ENCODE measurements around the gene AQP6.

Gene AQP6

DNA sequence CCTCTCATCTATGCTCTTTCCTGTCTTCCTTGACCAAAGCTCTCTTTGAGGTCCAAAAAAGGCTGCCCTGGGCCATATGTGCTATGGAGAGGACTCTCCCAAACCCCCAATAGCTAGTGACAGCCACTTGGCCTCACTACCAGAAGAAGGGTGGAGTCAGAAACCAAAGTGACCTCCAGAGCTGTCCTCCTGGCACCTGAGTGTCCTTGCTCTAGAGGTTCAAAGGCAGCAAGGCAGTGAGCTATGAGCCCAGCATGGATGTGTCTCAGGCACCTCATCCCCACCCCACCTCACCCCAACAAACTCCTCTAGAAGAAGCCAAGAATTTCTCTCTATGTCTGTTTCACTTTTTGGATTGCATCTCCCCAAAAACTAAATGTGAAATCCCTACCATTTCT, 15.2 kb upstream of the AQP6 start:
- DNase-seq, result no peak

DNA sequence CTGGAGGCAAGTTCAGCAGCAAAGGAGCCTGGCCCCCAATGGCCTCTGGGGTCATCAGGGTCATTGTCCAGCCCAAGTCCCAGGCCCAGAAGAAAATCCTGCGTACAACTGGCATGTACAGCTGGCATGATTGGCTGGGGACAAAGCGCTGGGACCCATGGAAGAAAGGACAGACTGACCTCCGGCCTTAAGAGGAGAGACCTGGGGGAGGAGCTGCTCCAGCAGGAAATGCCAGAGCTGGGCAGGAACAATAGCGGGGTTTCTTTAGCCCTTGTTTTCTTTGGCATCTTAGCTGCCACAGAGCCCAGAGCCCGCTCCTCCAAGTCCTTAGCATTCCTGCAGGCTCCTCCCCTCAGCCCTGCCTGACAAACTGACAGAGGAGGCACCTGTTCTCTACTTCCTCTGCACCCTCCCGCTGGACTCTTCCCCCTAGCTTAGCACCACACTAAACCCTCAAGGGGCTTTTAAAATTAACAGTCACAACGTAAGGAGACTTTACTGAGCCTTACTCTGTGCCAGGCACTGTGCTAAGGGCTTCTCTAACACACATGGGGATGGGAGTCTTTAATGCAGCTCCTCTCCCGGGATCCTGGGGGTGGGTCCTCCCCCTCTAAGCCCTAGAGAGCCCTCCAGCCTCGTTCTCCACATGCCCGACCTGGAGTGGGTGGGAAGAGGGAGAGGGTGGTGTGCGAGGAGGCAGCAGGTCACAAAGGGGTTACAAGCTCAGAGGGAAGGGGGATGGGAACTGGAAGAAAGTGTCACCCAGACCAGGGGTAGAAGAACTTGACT, 12.9 kb upstream of the AQP6 start:
- DNase-seq, result no peak

DNA sequence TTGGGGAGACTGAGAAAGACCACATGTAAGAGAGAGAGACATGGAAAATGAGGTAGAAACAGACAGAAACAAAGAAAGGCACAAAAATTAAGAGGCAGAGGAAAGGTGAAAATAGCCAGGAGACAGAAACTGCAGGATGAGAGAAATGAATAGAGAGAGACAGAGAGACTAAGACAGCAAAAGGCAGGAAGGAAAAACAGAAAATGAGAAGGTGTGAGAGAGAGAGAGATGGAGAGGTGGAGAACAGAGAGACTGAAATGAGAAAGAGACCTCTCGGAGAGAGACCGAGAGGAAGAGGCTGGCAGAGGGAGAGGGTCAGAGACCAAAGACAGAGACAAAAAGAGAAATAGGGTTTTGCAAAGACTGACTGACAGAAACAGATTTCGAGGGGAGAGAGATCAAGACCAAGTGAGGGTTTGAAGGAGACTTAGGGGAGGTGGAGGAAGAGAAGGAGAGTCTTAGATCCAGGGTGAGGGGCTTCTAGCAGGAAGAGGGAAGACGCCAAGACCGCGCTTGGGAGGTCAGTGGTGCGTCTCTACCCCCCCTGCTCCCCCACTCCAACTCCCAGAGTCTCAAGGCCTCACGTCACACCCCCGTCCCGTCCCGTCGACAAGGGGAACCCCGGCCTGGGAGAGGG, 12.2 kb upstream of the AQP6 start:
- DNase-seq, result no peak

DNA sequence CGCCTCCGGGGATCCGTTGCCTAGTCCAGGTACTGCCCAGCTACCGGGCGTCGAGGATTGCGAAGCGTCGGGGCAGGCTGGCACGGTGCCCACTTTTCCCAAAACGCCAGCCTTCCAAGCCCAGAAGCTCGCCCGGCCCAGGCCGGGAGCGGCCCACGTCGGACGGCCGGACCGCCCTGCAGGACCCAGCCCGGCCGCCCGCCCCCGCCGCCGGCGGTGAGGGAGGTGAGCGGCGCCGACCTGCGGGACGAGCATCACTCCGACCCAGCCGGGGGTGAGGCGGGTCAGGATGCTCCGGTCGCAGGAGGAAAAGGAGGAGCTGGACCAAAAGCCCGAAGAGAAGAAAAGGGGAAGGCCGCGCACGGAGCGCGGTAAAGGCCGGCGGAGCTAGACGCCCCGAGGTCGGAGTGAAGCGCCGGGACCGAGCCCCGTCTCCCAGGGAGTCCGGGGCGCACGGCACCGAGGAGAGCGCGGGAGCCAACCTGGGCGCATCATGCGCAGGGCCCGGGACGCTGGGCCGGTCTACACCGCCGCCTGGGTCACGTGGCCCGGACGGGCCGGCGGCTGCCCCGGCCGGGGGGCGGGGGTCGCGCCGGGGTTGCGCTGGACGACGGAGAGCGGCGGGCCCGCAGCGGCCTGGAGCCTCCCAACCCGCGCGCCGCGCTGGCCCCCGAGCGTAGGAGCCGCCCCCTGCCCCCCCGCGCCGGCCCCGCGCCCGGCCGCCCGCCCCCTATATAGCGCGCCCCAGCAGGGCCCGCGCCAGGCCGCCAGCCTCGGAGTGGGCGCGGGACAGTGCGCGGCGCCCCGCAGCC, 11.4 kb upstream of the AQP6 start, which contains the start of gene AQP5:
AQP5 (plus strand) TSS at position 762 of the 812 bp plus-strand sequence. CDS start 146 bp downstream, outside the sequence.
- no peak for DNase-seq

DNA sequence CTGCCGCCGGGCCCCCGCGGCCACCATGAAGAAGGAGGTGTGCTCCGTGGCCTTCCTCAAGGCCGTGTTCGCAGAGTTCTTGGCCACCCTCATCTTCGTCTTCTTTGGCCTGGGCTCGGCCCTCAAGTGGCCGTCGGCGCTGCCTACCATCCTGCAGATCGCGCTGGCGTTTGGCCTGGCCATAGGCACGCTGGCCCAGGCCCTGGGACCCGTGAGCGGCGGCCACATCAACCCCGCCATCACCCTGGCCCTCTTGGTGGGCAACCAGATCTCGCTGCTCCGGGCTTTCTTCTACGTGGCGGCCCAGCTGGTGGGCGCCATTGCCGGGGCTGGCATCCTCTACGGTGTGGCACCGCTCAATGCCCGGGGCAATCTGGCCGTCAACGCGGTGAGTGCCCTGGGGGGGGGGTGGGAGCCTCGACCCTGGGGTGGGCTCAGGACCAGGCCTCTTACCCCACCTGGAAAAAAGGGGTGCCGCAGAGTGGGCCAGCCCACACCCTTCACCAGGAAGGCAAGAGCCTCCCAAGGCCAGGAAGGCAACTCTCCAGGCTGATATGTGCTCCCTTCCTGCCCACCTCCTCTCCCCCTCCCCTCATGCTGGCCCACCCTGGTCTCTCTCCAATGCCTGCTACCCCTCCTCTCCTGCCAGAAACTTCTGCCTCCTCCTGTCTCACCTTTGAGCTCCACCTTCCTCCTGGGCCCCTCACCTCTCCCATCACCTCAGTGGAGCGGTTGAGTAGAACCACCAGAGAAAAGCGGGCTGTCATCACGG, 10.6 kb upstream of the AQP6 start:
- DNase-seq, result no peak

DNA sequence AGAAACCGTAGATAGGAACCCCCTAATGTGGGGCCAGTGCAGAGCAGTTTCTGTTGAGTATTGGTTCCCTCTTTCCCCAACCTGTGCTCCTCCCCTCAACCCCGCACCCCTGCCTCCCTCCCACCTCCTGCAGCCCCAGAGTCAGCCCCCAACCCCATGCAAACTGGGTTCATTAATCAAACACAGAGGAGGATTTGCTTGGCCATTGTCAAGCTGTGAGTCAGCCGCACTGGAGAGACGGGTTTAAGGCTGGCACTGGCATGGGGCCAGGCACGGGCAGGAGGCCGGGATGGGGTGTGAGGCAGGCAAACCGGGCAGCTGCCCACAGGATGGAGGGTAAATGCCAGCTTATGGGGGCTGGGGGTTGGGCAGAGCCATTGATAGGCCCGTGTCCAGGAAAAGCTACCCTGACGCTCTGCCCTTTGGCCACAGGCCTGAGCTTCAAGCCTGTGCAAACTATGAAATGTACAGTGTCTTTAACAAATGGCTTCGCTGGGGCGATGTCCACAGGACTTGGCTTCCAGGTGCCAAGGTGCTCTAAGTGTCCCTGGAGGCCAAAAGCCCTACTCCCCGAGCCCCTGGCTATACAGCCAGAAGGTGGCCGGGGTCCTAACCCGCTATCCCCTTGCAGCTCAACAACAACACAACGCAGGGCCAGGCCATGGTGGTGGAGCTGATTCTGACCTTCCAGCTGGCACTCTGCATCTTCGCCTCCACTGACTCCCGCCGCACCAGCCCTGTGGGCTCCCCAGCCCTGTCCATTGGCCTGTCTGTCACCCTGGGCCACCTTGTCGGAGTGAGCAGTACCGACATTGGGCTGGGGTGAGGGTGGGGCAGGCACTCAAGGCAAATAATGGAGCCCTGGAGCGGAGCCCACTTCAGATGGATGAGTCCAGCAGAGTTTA, 9.6 kb upstream of the AQP6 start:
- no peak for DNase-seq

DNA sequence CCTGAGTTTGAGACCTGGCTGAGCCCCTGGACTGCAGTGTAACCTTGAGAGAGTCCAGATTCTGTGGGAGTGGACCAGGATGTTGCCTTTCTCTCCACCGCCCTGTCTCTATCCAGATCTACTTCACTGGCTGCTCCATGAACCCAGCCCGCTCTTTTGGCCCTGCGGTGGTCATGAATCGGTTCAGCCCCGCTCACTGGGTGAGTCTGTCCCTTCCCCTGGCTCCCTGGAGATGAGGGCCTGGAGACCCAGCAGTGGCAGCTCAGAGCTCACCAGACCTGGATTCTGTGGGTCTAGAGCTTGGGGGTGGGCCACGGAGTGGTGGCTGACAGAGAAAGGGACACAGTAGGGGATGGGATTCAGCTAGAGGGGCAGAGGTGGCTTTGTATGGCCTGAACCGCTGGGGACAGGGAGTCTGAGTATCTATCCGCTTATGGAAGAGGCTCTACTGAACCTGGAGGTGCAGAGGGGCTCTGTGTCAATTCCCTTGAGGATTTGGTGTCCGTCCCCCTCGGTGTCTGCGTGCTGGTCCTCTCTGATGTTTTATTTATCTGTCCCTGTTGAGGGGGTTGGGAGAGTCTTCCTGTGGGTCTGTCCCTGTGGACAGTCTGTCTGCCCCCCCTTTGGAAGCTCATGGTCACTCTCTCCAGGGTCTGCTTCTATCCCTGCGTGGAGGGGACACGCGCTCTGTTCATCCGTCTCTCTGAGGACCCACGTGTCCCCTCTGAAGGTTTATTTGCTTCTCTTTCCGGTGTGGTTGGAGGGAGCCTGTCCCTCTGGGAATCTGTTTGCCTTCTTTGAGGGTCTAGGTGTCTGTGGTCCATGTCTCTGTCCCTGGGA, 8.6 kb upstream of the AQP6 start:
- no peak for DNase-seq

DNA sequence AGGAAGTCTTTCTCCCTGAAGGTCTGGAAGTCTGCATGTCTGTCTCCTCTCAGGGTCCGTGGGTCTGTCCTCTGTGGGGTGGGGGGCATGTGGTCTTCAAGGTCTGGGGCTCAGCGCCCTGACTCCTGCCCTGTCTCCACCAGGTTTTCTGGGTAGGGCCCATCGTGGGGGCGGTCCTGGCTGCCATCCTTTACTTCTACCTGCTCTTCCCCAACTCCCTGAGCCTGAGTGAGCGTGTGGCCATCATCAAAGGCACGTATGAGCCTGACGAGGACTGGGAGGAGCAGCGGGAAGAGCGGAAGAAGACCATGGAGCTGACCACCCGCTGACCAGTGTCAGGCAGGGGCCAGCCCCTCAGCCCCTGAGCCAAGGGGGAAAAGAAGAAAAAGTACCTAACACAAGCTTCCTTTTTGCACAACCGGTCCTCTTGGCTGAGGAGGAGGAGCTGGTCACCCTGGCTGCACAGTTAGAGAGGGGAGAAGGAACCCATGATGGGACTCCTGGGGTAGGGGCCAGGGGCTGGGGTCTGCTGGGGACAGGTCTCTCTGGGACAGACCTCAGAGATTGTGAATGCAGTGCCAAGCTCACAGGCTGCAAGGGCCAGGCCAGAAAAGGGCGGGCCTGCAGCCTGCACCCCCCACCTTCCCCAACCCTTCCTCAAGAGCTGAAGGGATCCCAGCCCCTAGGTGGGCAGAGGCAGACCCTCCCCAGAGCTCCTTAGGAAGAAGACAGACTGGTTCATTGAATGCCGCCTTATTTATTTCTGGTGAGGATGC, 7.7 kb upstream of the AQP6 start:
- no peak for DNase-seq

DNA sequence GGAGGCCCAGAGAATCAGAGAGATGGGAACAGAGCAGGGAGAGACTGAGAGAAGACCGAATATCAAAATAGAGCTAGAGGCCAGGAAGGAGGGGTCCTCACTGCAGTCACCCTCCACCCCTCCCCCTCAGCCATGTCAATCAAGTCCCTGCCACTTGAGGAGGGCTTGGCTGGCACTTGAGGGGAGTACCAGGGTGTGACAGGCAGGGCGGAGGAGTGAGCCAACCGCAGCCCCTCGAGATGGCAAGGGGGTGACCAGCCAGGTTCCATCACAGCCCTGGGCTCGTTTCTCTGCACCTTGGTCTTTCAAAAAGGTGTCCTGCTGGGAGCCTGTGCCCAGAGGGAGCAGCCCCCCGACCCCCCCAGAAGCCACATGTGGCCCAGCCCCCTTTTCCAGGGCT, 6.9 kb upstream of the AQP6 start:
- DNase-seq, result no peak

DNA sequence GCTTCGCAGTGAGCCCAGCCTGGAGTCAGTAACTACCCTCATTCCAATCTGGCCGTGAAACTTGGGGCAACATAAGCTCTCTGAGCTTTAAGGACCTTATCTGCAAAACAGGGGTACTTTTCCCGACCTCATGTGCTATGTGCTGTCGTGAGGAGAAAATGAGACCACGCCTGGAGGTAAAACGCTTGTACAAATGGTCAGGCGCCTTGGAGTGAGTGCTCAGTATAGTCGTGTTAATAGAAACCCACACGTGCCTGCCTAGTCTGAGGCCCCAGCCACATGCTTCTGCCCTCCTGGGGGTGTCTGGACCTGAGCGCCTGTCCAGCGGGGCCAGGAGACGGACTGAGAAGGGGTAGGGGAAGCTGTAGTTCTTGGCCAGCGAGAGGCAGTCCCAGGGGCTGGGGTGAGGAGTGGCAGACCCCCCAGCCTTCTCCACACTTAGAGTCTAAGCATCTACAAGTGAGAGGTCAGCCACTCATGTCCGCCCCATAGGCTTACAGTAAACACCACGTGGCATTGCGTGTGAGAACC, 6.2 kb upstream of the AQP6 start:
- no peak for DNase-seq

DNA sequence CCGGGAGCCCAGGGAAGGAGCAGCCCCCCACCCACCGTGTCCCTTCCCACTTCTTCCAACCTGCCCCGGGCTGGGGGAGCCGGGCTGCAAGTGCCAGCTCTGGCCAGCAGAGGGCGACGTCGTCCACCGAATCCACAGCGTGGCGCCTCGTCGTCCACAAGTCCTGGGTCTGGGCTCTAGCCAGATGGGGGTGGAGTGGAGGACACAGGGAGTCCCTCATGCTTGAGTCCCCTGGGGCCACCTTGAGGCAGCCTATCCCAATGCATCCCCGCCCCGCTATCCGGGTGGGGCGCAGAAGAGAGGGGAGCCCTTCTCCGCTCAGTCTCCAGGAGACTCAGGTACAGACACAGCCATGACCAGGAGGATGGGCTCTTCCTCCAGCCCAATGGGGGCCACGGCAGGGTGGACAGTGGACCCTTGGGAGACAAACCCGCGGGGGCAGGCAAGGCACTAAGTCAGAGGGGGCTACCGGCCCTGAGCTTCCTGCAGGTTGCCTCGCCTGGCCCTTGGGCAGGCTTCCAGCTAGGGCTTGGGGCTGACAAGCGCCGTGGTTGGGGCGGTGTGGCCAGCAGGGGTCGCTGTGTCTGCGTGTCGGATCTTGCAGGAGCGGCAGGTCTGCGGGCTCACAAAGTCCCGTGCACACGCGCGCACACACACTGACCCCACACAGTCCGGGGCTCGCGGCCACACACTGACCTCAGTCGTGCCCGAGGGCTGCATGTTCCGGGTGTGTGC, 5.5 kb upstream of the AQP6 start:
- peak; percentile 89 for DNase-seq

DNA sequence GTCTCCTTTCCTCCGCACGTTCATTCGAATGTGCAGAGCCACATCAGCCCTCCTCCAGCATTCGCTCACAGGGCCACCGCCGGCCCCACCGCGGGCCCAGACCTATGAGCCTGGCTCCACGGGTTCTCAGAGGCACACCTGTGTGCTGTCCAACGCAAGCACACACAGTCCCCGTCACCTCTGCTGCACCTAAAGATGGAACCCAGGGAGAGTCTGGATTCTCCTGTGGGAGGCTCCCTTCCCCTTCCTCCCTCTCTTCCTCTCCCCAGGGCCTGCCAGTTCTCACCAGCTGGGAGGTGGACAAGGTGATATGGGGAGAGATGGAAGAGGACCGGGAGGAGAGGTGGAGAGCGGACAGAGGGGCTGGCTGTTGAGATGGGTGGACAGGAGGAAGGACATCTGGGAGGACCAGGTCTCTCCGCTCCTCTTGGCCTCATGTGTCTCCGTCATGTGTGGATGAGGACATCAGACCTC, 4.9 kb upstream of the AQP6 start:
- no peak for DNase-seq

DNA sequence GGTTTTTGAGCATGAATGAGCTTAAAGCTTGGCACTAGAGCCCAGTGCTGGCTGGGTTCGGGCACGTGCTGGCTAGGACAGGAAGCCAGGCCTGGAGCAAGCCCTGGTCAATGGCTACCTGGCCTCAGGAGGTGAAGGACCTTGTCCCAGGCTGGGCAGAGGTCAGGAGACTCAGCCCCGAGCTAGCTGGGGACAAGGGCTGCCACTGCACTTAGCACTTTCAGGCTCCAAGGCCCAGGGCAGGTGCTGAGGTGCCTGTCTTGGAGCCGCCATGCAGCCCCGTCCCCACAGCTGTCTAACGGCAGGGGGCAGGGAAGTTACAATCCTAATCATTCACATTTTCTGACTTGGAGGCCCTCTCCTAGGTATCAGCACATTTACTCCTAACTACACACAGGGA, 4.3 kb upstream of the AQP6 start:
- DNase-seq, result no peak

DNA sequence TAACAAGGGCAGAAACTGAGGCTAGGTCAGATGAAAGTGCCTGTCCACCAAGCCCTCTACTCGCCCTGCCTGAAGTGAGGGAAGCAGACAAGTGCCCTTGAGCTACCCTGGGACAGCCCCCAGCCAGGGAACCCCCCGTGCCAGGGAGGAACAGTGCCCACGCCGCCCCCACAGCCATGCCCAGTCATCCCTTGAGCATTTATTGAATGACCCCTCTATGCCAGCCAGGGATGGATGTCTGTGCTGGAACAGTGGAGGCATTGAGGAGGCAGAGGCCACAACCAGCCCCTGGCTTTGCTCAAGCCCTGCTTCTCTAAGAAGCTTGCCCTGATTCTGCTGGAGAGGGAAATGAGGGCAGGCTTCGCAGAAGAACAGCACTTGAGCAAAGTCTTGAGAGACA, 3.7 kb upstream of the AQP6 start:
- no peak for DNase-seq

DNA sequence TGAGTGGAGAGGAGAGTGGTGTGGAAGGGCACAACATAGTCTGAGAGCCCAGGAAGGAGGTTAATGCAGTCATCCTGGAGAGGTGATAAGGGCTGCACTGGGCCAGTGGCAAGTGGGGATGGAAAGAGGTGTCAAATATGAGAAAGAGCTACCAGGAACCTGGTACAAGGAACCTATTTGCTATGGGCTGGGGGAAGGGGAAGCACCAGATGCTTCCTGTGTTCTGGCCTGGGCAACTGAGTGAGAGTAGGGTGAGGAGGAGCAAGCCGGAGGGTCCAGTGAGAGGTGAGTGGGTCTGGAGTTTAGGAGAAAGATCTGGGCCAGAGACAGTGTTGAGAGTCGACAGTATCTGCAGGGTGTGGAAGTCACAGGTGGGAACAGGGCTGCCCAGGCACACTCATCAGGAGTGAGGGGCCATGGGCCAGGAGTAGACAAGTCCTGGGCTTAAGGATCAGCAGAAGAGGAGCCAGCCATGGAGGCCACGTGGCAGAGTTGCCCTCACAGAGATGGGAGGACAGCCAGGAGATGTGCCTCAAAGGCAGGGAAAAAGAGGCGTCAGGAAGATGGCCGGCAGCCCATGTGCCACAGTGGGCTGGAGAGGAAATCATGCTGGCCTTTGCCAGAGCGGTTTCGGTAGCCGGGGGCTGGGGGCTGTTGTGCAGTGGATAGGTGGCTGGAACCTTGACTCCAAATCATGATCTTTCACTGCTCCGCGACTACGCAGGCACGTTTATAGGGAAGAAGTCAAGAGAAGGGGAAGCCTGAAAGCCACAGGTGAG, 2.9 kb upstream of the AQP6 start:
- no peak for DNase-seq

DNA sequence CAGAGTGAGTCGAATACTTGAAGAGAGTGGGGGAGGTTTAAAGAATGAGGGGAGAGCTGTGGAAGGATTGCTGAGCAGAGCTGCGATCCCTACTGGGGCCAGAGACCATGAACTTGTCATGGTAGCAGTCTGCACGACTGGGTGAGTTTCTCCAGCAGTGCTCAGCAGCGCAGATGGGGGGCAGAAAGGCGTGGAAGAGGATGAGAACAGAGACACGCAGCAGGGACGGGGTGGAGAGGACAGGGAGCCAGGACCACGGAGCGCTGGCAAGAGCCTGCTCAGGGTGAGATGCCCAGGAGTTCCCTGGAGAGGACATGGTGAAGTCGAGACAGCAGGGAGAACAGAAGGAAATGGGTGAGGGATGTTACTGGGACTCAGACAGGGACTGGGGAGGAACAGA, 2.1 kb upstream of the AQP6 start:
- DNase-seq, result no peak

DNA sequence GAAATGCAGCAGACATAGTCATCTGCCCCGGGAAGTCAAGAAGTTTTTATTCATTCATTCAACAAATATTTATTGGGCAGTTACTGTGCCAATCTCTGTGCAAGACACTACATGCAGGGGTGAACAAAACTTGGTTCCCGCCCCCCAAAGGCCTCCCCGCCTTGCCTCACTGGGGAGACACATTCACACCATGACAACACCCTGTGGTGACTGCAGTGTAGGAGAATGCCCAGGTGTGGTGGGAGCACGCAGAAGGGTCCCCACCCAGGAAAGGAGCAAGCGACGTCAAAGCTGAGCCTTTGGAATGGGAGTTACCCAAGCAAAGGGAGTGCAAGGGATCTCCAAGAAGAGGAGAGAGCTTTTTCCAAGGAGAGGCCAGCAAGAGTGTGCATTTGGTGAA, 1.6 kb upstream of the AQP6 start:
- no peak for DNase-seq

DNA sequence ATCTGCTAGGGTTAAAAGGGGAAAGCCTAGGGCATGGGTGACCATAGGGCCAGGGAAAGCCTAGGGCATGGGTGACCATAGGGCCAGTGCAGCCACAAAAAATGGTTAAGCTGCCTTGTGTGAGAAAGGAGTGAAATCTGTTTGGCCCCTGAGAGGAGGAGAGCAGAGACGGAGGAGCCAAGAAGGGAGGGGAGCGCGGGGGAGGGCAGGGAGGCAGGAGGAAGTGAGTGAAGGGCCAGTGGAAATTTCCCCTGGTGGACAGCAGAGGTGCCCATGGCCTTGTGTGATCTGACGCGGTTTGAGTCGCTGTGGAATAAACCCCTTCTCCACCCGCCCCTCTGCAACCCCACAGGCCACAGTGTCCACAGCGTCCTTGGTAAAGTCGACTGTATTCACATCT, 618 bp upstream of the AQP6 start:
- DNase-seq, result no peak

Data from activated CD4-positive, alpha-beta T cell treated with anti-CD3 and anti-CD28 coated beads, Interleukin-2, amount 50 U/mL, for 16 hours (primary cell).